Neural cell (in vitro differentiated cells): ENCODE data around the gene LRRC27. TPM values are rescaled to one million over a fixed set of nuclear protein-coding genes. Genes with fewer than 3 reads are reported as not detected.

Experiments
- H2AFZ ChIP-seq: fragments of 200-600, 300-800 bp; sonication (generic), shearing (Covaris generic); 2 replicates; pipeline ENCODE4 v1.6.0; 2014; ENCODE audit warnings: low read depth, mild to moderate bottlenecking, antibody characterized with exemption, low read length, moderate library complexity
- H3F3A ChIP-seq: fragments of 200-600 bp; shearing (Covaris generic); 2 replicates; pipeline ENCODE4 v1.6.1; 2016; ENCODE audit warnings: mild to moderate bottlenecking, moderate library complexity, mixed read lengths, antibody characterized with exemption, low read length; ENCODE audit not compliant: insufficient read depth, poor library complexity, severe bottlenecking
- H3K27ac ChIP-seq: fragments of 200-600, 300-800 bp; sonication (generic), shearing (Covaris generic); 2 replicates; pipeline ENCODE4 v1.5.1; 2014; ENCODE audit warnings: mild to moderate bottlenecking, low read length, moderate library complexity
- H3K27me3 ChIP-seq: fragments of 300-800, 200-600 bp; sonication (generic), shearing (Covaris generic); 2 replicates; pipeline ENCODE4 v1.6.0; 2014; ENCODE audit warnings: mild to moderate bottlenecking, low read depth, low read length, moderate library complexity; ENCODE audit not compliant: insufficient read depth
- H3K36me3 ChIP-seq: fragments of 300-800, 200-600 bp; sonication (generic), shearing (Covaris generic); 2 replicates; pipeline ENCODE4 v1.5.1; 2014; ENCODE audit warnings: mild to moderate bottlenecking, antibody characterized with exemption, low read length, moderate library complexity; ENCODE audit not compliant: insufficient read depth
- H3K4me2 ChIP-seq: fragments of 300-800, 200-600 bp; sonication (generic), shearing (Covaris generic); 2 replicates; pipeline ENCODE4 v1.6.0; 2014; ENCODE audit warnings: mild to moderate bottlenecking, low read length
- H3K4me3 ChIP-seq: fragments of 300-800, 200-600 bp; sonication (generic), shearing (Covaris generic); 2 replicates; pipeline ENCODE4 v1.5.1; 2014; ENCODE audit warnings: mild to moderate bottlenecking, low read length, moderate library complexity
- H3K79me2 ChIP-seq: fragments of 200-600 bp; shearing (Covaris generic); replicated peaks from 2 replicates; pipeline ENCODE4 v1.6.0; 2014; ENCODE audit warnings: mild to moderate bottlenecking, low read length, moderate library complexity; ENCODE audit not compliant: insufficient read depth
- H3K9ac ChIP-seq: fragments of 300-800, 200-600 bp; sonication (generic), shearing (Covaris generic); 2 replicates; pipeline ENCODE4 v1.6.1; 2016; ENCODE audit warnings: mild to moderate bottlenecking, low read length, mixed read lengths
- H3K9me2 ChIP-seq: fragments of 200-600 bp; shearing (Covaris generic); 2 replicates; pipeline ENCODE4 v1.6.1; 2016; ENCODE audit warnings: mild to moderate bottlenecking, low read length, mixed read lengths; ENCODE audit not compliant: insufficient read depth
- H3K9me3 ChIP-seq: fragments of 200-600, 300-800 bp; sonication (generic), shearing (Covaris generic); 2 replicates; pipeline ENCODE4 v1.6.1; 2016; ENCODE audit warnings: mild to moderate bottlenecking, mixed run types, low read length, moderate library complexity, mixed read lengths
- H4K20me1 ChIP-seq: fragments of 200-600 bp; shearing (Covaris generic); 2 replicates; pipeline ENCODE4 v1.6.1; 2016; ENCODE audit warnings: mild to moderate bottlenecking, mixed run types; ENCODE audit not compliant: insufficient read depth
- EP300 ChIP-seq: fragments of 450-650 bp; conservative IDR thresholded peaks from 2 replicates; pipeline ENCODE4 v1.6.1; 2014; ENCODE audit warnings: antibody characterized with exemption, mild to moderate bottlenecking, moderate library complexity; ENCODE audit not compliant: poor library complexity, severe bottlenecking
- EZH2 ChIP-seq: fragments of 200-600, 300-800 bp; shearing (Covaris generic), sonication (generic); IDR thresholded peaks from 2 replicates; pipeline ENCODE4 v1.6.1; 2014; ENCODE audit warnings: antibody characterized with exemption, low read length, borderline replicate concordance, mild to moderate bottlenecking; ENCODE audit not compliant: insufficient read depth, poor library complexity, severe bottlenecking
- MXI1 ChIP-seq: fragments of 450-650 bp; conservative IDR thresholded peaks from 2 replicates; pipeline ENCODE4 v1.6.1; 2014; ENCODE audit warnings: antibody characterized with exemption, mild to moderate bottlenecking; ENCODE audit not compliant: poor library complexity, severe bottlenecking
- POLR2AphosphoS5 ChIP-seq: IDR thresholded peaks from 2 replicates; pipeline ENCODE4 v1.6.1; 2012
- RAD21 ChIP-seq: fragments of 450-650 bp; conservative IDR thresholded peaks from 2 replicates; pipeline ENCODE4 v1.6.1; 2014; ENCODE audit warnings: antibody characterized with exemption, mild to moderate bottlenecking, moderate library complexity
- SMC3 ChIP-seq: fragments of 450-650 bp; conservative IDR thresholded peaks from 2 replicates; pipeline ENCODE4 v1.6.1; 2014; ENCODE audit warnings: antibody characterized with exemption, mild to moderate bottlenecking, moderate library complexity; ENCODE audit not compliant: poor library complexity
- TAF1 ChIP-seq: IDR thresholded peaks from 2 replicates; pipeline ENCODE4 v1.6.1; 2012; ENCODE audit warnings: low read depth
- polyA plus RNA-seq: library from polyadenylated mRNA; depleted of rRNA; stranded (reverse); fragments of >200 nt; gene quantifications from 2 replicates; pipeline ENCODE4 v1.2.3, GENCODE V29; 2014
- TF ChIP-seq, protein P1 (sequence below): IDR thresholded peaks from 2 replicates; pipeline ENCODE4 v1.6.1; 2012; ENCODE audit warnings: borderline replicate concordance
- TF ChIP-seq, protein P2 (sequence below): fragments of 450-650 bp; IDR thresholded peaks from 2 replicates; pipeline ENCODE4 v1.5.1; 2014; ENCODE audit warnings: antibody characterized with exemption, mild to moderate bottlenecking, moderate library complexity; ENCODE audit not compliant: poor library complexity, severe bottlenecking

The LRRC27 gene
- polyA plus RNA-seq, 1 donor from 2014 or later: 26.7 TPM

DNA sequence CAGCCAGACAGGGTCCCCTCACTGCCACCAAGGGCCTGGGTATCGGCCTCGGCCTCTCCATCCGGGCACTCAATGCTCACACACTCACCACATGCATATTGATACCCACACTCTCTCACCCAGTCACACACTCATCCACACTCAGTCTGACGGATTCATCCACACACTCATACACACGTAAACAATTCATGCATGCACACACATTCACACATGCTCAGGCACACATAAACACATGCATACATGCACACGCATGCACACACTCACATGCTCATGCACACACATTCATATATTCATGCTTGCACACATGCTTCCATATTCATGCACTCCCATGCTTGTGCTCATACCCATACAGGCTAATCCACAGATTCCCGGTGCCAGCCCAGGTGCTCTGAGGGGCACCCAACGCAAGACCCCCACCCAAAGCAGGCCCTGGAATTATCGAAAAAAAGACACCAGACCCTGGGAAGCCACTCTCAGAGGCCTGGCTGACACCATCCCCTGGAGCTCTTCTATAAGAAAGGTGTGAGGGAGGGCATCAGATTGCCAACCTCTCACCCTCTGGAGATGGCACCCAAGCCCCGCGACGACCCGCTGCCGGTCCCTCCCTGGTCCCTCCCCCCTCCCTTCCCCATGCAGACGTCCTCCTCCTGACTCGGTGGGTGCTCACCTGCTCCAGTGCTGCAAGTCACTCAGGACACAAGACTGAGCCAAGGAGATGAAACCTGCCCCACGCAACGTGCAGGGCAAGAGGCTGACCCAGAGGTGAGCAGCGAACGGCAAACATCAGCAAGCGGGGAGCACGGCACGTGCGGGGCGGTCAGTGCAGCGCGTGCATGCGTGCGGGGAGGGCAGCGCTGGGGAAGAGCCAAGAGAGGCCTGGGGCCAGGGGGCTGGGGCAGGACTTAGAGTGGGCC lies 39.4 kb upstream of the LRRC27 start:
- Histone ChIP-seq H3K9me3 (no peaks in the 10 kb centered on the region), H3K4me3 (no peak overlapping the region), H2AFZ (no peak overlapping the region), H3K27ac (no peak overlapping the region), H3F3A (no peaks in the 10 kb centered on the region), H3K79me2 (no peaks in the 10 kb centered on the region), H3K4me2 (no peak overlapping the region), H3K36me3 (no peaks in the 10 kb centered on the region), H3K9me2 (no peaks in the 10 kb centered on the region), H3K27me3 (no peaks in the 10 kb centered on the region), H4K20me1 (no peaks in the 10 kb centered on the region), H3K9ac (no peak overlapping the region)
- TF ChIP-seq RAD21 (no peak), POLR2AphosphoS5 (no peak), EP300 (no peak), SMC3 (no peak), TAF1 (no peak), EZH2 (no peak)
- TF ChIP-seq, protein P1, sequence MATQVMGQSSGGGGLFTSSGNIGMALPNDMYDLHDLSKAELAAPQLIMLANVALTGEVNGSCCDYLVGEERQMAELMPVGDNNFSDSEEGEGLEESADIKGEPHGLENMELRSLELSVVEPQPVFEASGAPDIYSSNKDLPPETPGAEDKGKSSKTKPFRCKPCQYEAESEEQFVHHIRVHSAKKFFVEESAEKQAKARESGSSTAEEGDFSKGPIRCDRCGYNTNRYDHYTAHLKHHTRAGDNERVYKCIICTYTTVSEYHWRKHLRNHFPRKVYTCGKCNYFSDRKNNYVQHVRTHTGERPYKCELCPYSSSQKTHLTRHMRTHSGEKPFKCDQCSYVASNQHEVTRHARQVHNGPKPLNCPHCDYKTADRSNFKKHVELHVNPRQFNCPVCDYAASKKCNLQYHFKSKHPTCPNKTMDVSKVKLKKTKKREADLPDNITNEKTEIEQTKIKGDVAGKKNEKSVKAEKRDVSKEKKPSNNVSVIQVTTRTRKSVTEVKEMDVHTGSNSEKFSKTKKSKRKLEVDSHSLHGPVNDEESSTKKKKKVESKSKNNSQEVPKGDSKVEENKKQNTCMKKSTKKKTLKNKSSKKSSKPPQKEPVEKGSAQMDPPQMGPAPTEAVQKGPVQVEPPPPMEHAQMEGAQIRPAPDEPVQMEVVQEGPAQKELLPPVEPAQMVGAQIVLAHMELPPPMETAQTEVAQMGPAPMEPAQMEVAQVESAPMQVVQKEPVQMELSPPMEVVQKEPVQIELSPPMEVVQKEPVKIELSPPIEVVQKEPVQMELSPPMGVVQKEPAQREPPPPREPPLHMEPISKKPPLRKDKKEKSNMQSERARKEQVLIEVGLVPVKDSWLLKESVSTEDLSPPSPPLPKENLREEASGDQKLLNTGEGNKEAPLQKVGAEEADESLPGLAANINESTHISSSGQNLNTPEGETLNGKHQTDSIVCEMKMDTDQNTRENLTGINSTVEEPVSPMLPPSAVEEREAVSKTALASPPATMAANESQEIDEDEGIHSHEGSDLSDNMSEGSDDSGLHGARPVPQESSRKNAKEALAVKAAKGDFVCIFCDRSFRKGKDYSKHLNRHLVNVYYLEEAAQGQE: no peak

DNA sequence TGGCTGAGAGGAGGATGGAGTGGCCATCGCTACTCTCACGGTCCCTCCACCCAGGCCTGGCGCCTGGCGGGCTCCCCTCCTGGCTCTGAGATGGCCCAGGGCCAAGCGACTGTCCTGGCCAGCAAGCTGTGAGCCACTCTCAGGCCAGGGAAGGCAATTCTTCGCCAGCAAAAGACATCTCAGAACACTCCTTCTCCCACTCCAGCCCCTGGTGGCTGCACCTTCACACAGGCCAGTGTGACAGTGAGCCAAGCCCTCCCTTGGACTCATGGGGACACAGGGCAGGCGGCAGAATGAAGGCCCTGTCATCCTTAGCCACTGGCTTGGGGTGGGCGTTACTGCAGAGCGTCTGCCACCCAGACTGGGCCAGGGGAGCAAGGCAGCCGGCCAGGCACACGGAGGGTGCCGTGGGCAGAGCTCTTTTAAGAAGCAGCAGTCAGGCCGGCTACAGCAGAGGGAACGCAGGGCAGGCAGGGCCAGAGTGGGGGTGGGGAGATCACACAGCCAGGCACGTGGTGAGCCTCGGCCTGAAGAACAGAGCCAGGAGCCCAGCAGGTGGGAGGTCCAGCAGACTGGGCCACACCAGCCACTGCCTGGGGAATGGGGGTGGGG lies 38.7 kb upstream of the LRRC27 start:
- Histone ChIP-seq H3K9ac (no peak overlapping the region), H3K9me3 (no peaks in the 10 kb centered on the region), H3F3A (no peaks in the 10 kb centered on the region), H3K79me2 (no peaks in the 10 kb centered on the region), H3K4me2 (no peak overlapping the region), H2AFZ (no peak overlapping the region), H3K9me2 (no peaks in the 10 kb centered on the region), H3K27me3 (no peaks in the 10 kb centered on the region), H4K20me1 (no peaks in the 10 kb centered on the region), H3K4me3 (no peak overlapping the region), H3K27ac (no peak overlapping the region), H3K36me3 (no peaks in the 10 kb centered on the region)
- TF ChIP-seq, protein P2, sequence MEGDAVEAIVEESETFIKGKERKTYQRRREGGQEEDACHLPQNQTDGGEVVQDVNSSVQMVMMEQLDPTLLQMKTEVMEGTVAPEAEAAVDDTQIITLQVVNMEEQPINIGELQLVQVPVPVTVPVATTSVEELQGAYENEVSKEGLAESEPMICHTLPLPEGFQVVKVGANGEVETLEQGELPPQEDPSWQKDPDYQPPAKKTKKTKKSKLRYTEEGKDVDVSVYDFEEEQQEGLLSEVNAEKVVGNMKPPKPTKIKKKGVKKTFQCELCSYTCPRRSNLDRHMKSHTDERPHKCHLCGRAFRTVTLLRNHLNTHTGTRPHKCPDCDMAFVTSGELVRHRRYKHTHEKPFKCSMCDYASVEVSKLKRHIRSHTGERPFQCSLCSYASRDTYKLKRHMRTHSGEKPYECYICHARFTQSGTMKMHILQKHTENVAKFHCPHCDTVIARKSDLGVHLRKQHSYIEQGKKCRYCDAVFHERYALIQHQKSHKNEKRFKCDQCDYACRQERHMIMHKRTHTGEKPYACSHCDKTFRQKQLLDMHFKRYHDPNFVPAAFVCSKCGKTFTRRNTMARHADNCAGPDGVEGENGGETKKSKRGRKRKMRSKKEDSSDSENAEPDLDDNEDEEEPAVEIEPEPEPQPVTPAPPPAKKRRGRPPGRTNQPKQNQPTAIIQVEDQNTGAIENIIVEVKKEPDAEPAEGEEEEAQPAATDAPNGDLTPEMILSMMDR: no peak
- TF ChIP-seq MXI1 (no peak), EZH2 (no peak), RAD21 (no peak), TAF1 (no peak), POLR2AphosphoS5 (no peak), EP300 (no peak), SMC3 (no peak)
- TF ChIP-seq, protein P1: no peak
